ENCODE data around the gene NAT8. TPM values are rescaled to one million over a fixed set of nuclear protein-coding genes. Genes with fewer than 3 reads are reported as not detected.

The NAT8 gene
- total and polyA plus RNA-seq, 2 experiments from 2014 or later, result not detected

- TF ChIP-seq REST (IDR thresholded peaks at IDR 0.05; ENCODE audit: unreplicated experiment), result no peak
- TF ChIP-seq STAT1 (IDR thresholded peaks at IDR 0.05; ENCODE audit: unreplicated experiment), result no peak
Observed at GRCh38 chr2:73654175-73654574, 12.0 kb upstream of the NAT8 start (continued).

GRCh38 chr2:73652348-73652747 lies 10.1 kb upstream of the NAT8 start:
- H3K4me3 Mint-ChIP-seq, result no peak overlapping the region
- peaks cover 15% of the 10 kb centered on the region for H3K9me3 Mint-ChIP-seq
- no peaks in the 10 kb centered on the region for H3K36me3 ChIP-seq (ENCODE audit: insufficient read depth)
- H3K4me2 ChIP-seq, result no peak overlapping the region
- H3K4me1 ChIP-seq (ENCODE audit: insufficient read depth), result no peaks in the 10 kb centered on the region
- no peaks in the 10 kb centered on the region for H3K9me2 ChIP-seq (ENCODE audit: insufficient read depth)
- no peak for TF ChIP-seq POLR2AphosphoS5 (IDR thresholded peaks at IDR 0.05; ENCODE audit: low read depth)
- no peak for TF ChIP-seq CTCF (conservative IDR thresholded peaks at IDR 0.05; ENCODE audit: low read depth in 2 of 2)
- no peak for TF ChIP-seq NANOG (IDR thresholded peaks at IDR 0.05; ENCODE audit: borderline replicate concordance)
- no peak for TF ChIP-seq EZH2 (IDR thresholded peaks at IDR 0.05; ENCODE audit: low read depth, unreplicated experiment)
- no peak for TF ChIP-seq EZH2phosphoT487 (IDR thresholded peaks at IDR 0.05; ENCODE audit: unreplicated experiment)
- no peak for TF ChIP-seq ETS1 (IDR thresholded peaks at IDR 0.05)
- no peak for TF ChIP-seq ZNF331 (CRISPR knock-in tag; IDR thresholded peaks at IDR 0.05; ENCODE audit: low read depth)
- no peak for TF ChIP-seq CREB1 (CRISPR knock-in tag; IDR thresholded peaks at IDR 0.05; ENCODE audit: low read depth)
- TF ChIP-seq ZNF114 (CRISPR knock-in tag; IDR thresholded peaks at IDR 0.05), result no peak
- no peak for TF ChIP-seq JUNB (IDR thresholded peaks at IDR 0.05; ENCODE audit: unreplicated experiment)
- ATAC-seq (no peak), DNase-seq (ENCODE audit: low spot score) (no peak)
- H3K79me2 ChIP-seq (replicated peaks; ENCODE audit: insufficient read depth), result no peaks in the 10 kb centered on the region
- no peaks in the 10 kb centered on the region for H3F3A ChIP-seq (replicated peaks; ENCODE audit: low read depth)
- H3K27ac Mint-ChIP-seq, result no peak overlapping the region
- no peak overlapping the region for H2AFZ ChIP-seq
- H3K4me1 Mint-ChIP-seq, result no peaks in the 10 kb centered on the region
- peaks cover 8% of the 10 kb centered on the region; the same call in 1 of the 3 replicates for H3K36me3 Mint-ChIP-seq (ENCODE audit: low read depth)
- H3K27ac ChIP-seq (ENCODE audit: low read depth), result no peak overlapping the region
- no peaks in the 10 kb centered on the region for H4K20me1 ChIP-seq (replicated peaks; ENCODE audit: insufficient read depth)
- H3K27me3 ChIP-seq (ENCODE audit: insufficient read depth), result no peaks in the 10 kb centered on the region
- peaks cover 3% of the 10 kb centered on the region for H3K27me3 Mint-ChIP-seq (ENCODE audit: insufficient read depth, low read depth, poor library complexity)
- H3K4me3 ChIP-seq, result no peak overlapping the region

All from GM23338 (cell line).